ENCODE results near the gene PGC. TPM values are rescaled to one million over a fixed set of nuclear protein-coding genes. Genes with fewer than 3 reads are reported as not detected.

PGC gene
- total RNA-seq, 1 donor from 2014 or later: not detected

DNA sequence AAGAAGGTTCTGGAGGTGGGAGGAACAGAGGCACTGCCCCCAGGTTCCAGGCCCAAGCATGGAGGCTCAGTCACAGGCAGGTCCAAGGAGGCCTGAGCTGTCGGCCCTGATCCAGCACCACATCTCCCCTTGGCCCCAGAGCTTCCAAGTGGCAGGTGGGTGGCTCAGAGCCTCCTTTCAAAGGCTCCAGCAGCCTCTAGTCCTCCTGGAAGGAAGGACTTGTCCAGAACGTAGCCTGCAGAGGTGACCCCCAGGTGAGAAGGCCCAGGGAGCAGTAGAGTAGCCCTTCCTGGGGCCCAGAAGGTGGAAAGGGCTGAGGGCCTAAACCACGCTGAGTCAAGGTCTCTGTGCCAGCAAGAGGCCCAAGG, 19.5 kb downstream of the PGC start:
- intact Hi-C loops (cut with micrococcal nuclease): no loop called here
- CTCF ChIA-PET: interaction anchor here (0.8 kb wide), 1 partner anchor 317 kb away, joined by 3 read pairs; no protein-coding TSS in a partner anchor

DNA sequence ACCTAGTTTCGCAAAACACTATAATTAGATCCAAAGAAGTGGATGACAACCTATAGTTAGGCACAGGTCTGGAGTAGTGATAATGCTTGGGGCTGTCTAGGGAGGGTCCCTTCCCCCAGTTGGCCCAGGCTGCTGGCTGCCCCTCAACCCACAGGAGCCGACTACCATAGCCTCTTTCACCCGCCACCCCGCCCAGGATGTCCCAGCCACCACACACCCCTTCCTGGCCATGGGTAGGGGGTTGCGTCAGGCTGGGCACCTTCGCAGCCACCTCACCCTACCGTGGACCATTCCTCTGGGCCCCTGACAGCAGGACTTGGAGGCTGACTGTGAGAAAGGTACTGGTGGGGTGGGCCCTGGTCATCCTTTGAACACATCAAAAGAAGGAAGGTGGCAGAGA, 20.3 kb downstream of the PGC start:
- Mint-ChIP-seq H3K4me3 (peak overlapping the region; percentile 88), H3K27me3 (no peaks in the 10 kb centered on the region), H3K27ac (peak overlapping the region; percentile 89), H3K4me1 (peaks cover 97% of the 10 kb centered on the region), H3K36me3 (ENCODE audit: low read depth) (peaks cover 45% of the 10 kb centered on the region), H3K9me3 (no peaks in the 10 kb centered on the region)
- TF ChIP-seq, protein P1, sequence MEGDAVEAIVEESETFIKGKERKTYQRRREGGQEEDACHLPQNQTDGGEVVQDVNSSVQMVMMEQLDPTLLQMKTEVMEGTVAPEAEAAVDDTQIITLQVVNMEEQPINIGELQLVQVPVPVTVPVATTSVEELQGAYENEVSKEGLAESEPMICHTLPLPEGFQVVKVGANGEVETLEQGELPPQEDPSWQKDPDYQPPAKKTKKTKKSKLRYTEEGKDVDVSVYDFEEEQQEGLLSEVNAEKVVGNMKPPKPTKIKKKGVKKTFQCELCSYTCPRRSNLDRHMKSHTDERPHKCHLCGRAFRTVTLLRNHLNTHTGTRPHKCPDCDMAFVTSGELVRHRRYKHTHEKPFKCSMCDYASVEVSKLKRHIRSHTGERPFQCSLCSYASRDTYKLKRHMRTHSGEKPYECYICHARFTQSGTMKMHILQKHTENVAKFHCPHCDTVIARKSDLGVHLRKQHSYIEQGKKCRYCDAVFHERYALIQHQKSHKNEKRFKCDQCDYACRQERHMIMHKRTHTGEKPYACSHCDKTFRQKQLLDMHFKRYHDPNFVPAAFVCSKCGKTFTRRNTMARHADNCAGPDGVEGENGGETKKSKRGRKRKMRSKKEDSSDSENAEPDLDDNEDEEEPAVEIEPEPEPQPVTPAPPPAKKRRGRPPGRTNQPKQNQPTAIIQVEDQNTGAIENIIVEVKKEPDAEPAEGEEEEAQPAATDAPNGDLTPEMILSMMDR (IDR thresholded peaks at IDR 0.05): no peak
- POLR2A ChIA-PET: interaction anchor here (1.4 to 29.1 kb wide), 4 partner anchors 6 to 23 kb away, joined by 6 to 1669 read pairs (median 1110); partner anchors contain the start of gene TFEB
- no peak for DNase-seq
- ATAC-seq (ENCODE audit: low read depth): no peak
- CTCF ChIA-PET: no interaction called here
- intact Hi-C loops (cut with micrococcal nuclease): no loop called here

More for the DNA sequence above, 19.5 kb downstream of the PGC start:
- peak overlapping the region; percentile 88 for H3K4me3 Mint-ChIP-seq
- TF ChIP-seq, protein P1 (IDR thresholded peaks at IDR 0.05): no peak
- peaks cover 93% of the 10 kb centered on the region for H3K4me1 Mint-ChIP-seq
- H3K27ac Mint-ChIP-seq: peak overlapping the region; percentile 89
- POLR2A ChIA-PET: interaction anchor here (11.9 kb wide), 1 partner anchor 16 kb away, joined by 1669 read pairs; no protein-coding TSS in a partner anchor
- H3K36me3 Mint-ChIP-seq (ENCODE audit: low read depth): peaks cover 49% of the 10 kb centered on the region
- H3K9me3 Mint-ChIP-seq: no peaks in the 10 kb centered on the region
- no peak for DNase-seq
- no peaks in the 10 kb centered on the region for H3K27me3 Mint-ChIP-seq
- no peak for ATAC-seq (ENCODE audit: low read depth)

DNA sequence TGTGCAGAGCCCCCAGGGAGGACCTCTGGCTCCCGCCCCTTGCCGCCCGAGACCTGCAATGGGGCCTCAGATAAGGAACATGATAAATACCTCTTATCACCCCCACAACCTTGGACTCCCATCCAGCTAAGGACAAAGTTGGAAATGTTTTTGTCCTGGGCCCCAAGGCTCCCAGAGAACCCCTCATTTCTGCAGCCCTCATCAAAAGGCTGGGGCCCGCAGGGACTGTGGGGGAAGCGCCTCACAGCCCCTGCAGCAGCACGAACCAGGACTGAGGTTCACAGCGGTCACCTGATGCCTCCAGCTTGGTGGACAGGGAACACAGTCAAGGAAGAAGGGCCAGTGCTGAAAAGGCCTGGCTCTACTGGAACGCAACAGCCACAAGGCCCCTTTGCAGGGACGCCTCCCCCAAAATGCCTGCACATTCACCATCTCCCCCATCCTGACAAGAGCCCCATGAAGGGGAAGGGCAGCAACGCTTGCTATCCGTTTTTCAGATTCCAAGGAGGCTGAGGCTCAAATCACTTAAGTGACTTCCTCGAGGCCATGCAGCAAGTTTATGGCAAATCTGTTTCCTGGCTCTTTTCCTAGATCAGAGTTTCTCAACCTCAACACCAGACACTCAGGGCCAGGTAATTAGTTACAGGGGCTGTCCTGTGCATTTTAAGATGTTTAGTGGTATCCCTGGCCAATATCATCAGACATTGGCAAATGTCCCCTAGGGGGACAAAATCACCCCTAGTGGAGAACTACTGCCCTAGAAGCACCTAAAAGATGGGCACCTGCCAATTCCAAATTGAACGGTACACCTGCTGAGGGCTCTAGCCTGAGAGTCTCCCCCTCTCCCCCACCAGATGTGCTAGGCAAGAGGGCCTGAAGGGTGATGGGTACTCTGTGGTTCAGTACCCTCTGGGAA, 22.4 kb downstream of the PGC start:
- H3K9me3 Mint-ChIP-seq: no peaks in the 10 kb centered on the region
- DNase-seq: no peak
- H3K4me3 Mint-ChIP-seq: peak overlapping the region; percentile 92
- peaks cover 98% of the 10 kb centered on the region for H3K4me1 Mint-ChIP-seq
- H3K27me3 Mint-ChIP-seq: no peaks in the 10 kb centered on the region
- ChIA-PET CTCF (interaction anchor here (1.2 to 6.1 kb wide), 6 partner anchors 8 to 19 kb away, joined by 3 to 81 read pairs (median 9); no protein-coding TSS in a partner anchor), POLR2A (interaction anchor here (0.6 to 29.1 kb wide), 8 partner anchors 8 to 324 kb away, joined by 3 to 1669 read pairs (median 8); partner anchors contain the start of genes TFEB and USP49)
- no peak for ATAC-seq (ENCODE audit: low read depth)
- H3K27ac Mint-ChIP-seq: peak overlapping the region; percentile 99
- H3K36me3 Mint-ChIP-seq (ENCODE audit: low read depth): peaks cover 37% of the 10 kb centered on the region
- TF ChIP-seq, protein P1 (IDR thresholded peaks at IDR 0.05): no peak
- intact Hi-C loops (cut with micrococcal nuclease): no loop called here

DNA sequence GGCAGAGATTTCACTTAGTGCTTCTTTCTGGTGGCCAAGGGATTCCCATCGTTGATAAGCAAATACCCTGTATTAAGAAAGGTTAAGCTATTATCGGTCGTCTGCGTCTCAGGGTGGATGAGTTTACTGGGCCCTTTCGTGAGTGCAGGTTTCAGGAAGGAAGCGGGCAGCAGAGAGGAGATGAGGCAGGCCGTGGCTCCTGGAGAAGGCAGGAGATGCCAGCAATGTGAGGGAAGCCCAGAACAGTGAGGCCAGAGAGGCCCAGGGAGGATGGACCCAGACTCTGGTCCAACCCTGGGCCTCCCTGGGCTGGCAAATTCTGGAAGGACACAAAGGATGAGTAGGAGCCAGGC, 23.0 kb downstream of the PGC start:
- Mint-ChIP-seq H3K27ac (peak overlapping the region; percentile 99), H3K36me3 (ENCODE audit: low read depth) (peaks cover 36% of the 10 kb centered on the region), H3K4me3 (peak overlapping the region; percentile 92), H3K27me3 (no peaks in the 10 kb centered on the region), H3K9me3 (no peaks in the 10 kb centered on the region), H3K4me1 (peaks cover 98% of the 10 kb centered on the region)
- DNase-seq (no peak), ATAC-seq (ENCODE audit: low read depth) (peak; percentile 9)
- intact Hi-C loops (cut with micrococcal nuclease): no loop called here
- POLR2A ChIA-PET: interaction anchor here (0.6 to 29.1 kb wide), 7 partner anchors 9 to 324 kb away, joined by 3 to 1669 read pairs (median 6); partner anchors contain the start of gene TFEB
- CTCF ChIA-PET: interaction anchor here (1.2 to 6.1 kb wide), 6 partner anchors 8 to 41 kb away, joined by 3 to 81 read pairs (median 10); no protein-coding TSS in a partner anchor
- TF ChIP-seq, protein P1 (IDR thresholded peaks at IDR 0.05): no peak
